Activated naive CD8-positive, alpha-beta T cell treated with anti-CD3 and anti-CD28 coated beads, Interleukin-2, amount 50 U/mL, for 24 hours (primary cell): Measurements from ENCODE around the gene ZNF888.
"Not testable (repeated sequence)": the region's sequence is repeated elsewhere in the genome, so short reads cannot be mapped to it uniquely, and the experiment has no call there.

Experiments used
- ATAC-seq: fragments of 150-1000 bp; cut with Tn5 transposase; one replicate; pipeline ENCODE4 v1.10.0; 2021
- DNase-seq: peaks from one replicate; pipeline ENCODE4 v3.0.0; 2021
- H3K27ac Mint-ChIP-seq: one replicate; pipeline ENCODE4 v1.8.0; 2021; ENCODE audit warnings: mild to moderate bottlenecking, mixed read lengths
- H3K27me3 Mint-ChIP-seq: one replicate; pipeline ENCODE4 v1.8.0; 2021; ENCODE audit warnings: mixed read lengths
- H3K36me3 Mint-ChIP-seq: one replicate; pipeline ENCODE4 v1.8.0; 2021; ENCODE audit warnings: low read depth, mixed read lengths
- H3K4me1 Mint-ChIP-seq: one replicate; pipeline ENCODE4 v1.8.0; 2021; ENCODE audit warnings: mixed read lengths
- H3K4me3 Mint-ChIP-seq: one replicate; pipeline ENCODE4 v1.8.0; 2021; ENCODE audit warnings: mild to moderate bottlenecking, moderate library complexity, mixed read lengths
- H3K9me3 Mint-ChIP-seq: one replicate; pipeline ENCODE4 v1.8.0; 2021; ENCODE audit warnings: mixed read lengths

Gene ZNF888

DNA sequence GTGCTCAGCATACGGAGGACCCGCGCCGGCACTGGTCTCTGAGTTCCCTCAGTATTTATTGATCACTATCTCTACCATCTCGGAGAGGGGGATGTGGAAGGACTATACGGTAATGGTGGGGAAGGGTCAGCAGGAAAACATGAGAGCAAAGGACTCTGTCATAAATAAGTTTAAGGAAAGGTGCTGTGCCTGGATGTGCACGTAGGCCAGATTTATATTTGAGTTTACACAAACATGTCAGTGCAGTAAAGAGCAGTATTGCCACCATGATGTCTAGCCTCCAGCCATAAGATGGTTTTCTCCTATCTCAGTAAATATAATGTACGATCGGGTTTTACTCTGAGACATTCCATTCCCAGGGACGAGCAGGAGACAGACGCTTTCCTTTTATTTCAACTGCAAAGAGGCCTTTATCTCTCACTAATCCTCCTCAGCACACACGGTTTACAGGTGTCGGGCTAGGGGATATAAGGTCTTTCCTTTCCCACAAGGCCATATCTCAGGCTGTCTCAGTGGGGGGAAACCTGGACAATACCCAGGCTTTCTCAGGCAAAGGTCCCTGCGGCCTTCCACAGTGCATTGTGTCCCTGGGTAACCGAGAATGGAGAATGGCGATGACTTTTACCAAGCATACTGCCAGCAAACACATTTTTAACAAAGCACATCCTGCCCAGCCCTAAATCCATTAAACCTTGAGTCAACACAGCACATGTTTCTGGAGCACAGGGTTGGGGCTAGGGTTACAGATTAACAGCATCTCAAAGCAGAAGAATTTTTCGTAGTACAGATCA is 21.7 kb upstream of the ZNF888 start:
- H3K36me3 Mint-ChIP-seq = peaks cover 37% of the 10 kb centered on the region
- H3K27ac Mint-ChIP-seq, H3K4me3 Mint-ChIP-seq: not testable (repeated sequence)

DNA sequence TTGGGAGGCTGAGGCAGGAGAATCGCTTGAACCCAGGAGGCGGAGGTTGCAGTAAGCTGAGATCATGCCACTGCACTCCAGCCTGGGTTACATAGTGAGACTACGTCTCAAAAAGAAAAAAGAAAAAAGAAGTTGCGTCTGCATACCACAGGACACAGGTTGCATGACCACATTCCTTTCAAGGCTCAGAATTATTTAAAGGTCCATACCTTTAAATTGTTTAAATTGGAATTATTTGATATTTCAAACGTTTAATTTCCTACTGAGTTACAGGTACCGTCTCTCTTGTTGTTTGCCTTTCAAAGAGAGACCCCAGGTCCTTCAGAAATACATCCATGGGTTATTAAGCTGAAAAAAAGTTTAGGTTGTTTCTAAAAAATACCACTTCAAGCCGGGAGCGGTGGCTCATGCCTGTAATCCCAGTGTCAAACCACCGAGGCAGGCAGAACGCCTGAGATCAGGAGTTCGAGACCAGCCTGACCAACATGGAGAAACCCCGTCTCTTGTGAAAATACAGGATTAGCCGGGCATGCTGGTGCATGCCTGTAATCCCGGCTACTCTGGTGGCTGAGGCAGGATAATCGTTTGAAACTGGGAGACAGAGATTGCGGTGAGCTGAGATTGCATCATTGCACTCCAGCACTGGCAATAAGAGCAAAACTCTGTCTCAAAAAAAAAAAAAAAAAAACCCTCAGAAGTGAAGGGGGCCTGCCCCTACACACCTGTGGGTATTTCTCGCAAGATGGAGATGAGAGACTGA is 20.8 kb upstream of the ZNF888 start:
- Mint-ChIP-seq H3K4me3 (no peak overlapping the region), H3K27ac (no peak overlapping the region), H3K27me3 (no peaks in the 10 kb centered on the region), H3K4me1 (peaks cover 17% of the 10 kb centered on the region), H3K36me3 (peaks cover 33% of the 10 kb centered on the region), H3K9me3 (peaks cover 25% of the 10 kb centered on the region)
- no peak for ATAC-seq
- no peak for DNase-seq

More for the DNA sequence above, 21.7 kb upstream of the ZNF888 start:
- Mint-ChIP-seq H3K9me3 (peaks cover 32% of the 10 kb centered on the region), H3K4me1 (peaks cover 15% of the 10 kb centered on the region)
- DNase-seq, ATAC-seq, H3K27me3 Mint-ChIP-seq: not testable (repeated sequence)

DNA sequence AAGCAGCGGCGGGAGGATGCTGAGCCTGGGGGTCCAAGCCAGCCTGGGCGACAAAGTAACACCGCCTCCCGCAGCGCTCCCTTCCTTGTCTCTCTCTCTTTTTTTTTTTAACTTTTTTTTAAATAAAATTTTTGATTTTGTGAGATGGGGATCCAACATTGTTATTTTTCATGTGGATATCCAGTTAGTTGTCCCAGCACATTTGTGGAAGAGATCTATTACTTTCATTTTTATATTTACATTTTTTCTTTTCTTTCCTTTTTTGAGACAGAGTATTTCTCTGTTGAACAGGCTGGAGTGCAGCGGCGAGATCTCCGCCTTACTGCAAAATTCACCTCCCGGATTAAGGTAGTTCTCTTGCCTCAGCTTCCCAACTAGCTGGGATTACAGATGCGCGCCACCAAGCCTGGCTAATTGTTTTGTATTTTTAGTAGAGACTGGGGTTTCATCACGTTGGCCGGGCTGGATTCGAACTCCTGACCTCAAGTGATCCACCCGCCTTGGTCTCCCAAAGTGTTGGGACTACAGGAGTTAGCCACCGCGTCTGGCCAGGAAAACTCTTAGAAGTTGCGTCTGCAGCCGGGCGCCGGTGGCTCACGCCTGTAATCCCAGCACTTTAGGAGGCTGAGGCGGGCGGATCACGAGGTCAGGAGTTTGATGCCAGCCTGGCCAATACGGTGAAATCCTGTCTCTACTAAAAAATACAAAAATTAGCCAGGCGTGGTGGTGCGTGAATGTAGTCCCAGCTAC is 20.1 kb upstream of the ZNF888 start:
- H3K9me3 Mint-ChIP-seq = peaks cover 32% of the 10 kb centered on the region
- H3K4me3 Mint-ChIP-seq = peak overlapping the region; percentile 90
- peaks cover 23% of the 10 kb centered on the region for H3K4me1 Mint-ChIP-seq
- DNase-seq (no peak), ATAC-seq (no peak)
- H3K27ac Mint-ChIP-seq = peak overlapping the region; percentile 60
- peaks cover 40% of the 10 kb centered on the region for H3K36me3 Mint-ChIP-seq
- no peaks in the 10 kb centered on the region for H3K27me3 Mint-ChIP-seq

DNA sequence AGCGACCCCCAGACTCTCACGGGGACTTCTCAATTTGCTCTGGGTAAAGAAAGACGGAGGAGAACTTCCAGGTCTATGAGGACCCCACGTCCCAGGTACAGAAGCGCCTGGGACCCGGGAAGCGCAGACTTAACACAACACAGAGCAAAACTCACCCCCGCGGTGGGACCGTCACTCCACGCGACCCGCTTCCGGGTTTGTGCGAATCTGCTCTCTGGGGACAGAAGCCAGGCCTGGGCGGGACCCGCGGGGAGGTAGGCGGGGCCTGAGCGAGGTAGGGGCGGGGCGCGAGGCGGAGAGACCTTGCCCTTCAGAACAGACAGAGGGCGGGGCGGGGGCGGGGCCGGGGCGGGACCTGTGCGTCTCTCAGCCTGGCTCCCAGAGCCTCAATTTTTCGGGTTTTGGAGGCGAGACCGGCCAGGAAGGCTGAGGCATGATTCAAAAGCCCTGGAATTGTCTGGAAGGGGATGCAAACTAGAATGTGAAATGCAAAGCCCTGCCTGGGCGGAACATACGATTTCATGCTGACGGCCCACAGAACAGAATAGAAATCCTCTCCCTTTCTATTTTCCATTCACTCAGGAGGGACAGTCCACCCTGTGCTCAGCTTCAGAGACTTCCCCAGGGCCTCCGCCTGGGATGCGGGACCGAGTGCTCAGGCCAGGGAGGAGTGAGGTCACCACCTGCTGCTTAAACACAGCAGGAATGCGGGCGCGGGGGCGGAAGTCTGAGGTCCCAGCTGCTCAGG is 19.3 kb upstream of the ZNF888 start:
- Mint-ChIP-seq H3K27me3 (no peaks in the 10 kb centered on the region), H3K4me3 (peak overlapping the region; percentile 90), H3K4me1 (peaks cover 24% of the 10 kb centered on the region), H3K27ac (peak overlapping the region; percentile 85), H3K36me3 (peaks cover 41% of the 10 kb centered on the region), H3K9me3 (peaks cover 33% of the 10 kb centered on the region)
- ATAC-seq = peak; percentile 99
- DNase-seq = peak; percentile 92

DNA sequence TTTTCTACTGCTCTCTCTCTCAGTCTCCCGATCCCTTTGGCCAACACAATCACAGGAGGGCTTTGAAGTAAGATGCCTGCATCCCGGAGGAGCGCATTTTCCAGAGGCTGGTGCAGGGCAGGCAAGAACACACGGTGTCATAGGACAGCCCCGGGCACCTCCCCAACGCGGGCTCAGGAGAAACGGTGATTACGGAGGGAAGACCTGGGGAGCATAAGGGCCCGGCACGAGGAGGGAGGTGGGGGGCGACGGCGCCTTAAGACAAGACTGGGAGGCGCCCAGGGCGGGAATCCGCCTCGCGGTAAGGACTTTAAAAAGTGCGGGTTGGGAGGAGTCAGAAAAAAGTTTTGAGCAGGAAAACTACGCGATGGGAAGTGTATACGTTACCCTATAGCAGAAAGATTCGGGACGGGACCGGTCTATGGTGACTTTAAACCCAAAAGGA is 18.7 kb upstream of the ZNF888 start:
- Mint-ChIP-seq H3K4me3 (peak overlapping the region; percentile 90), H3K27me3 (no peaks in the 10 kb centered on the region), H3K4me1 (peaks cover 24% of the 10 kb centered on the region), H3K36me3 (peaks cover 44% of the 10 kb centered on the region), H3K9me3 (peaks cover 34% of the 10 kb centered on the region), H3K27ac (peak overlapping the region; percentile 85)
- DNase-seq = peak; percentile 29
- ATAC-seq = peak; percentile 33

DNA sequence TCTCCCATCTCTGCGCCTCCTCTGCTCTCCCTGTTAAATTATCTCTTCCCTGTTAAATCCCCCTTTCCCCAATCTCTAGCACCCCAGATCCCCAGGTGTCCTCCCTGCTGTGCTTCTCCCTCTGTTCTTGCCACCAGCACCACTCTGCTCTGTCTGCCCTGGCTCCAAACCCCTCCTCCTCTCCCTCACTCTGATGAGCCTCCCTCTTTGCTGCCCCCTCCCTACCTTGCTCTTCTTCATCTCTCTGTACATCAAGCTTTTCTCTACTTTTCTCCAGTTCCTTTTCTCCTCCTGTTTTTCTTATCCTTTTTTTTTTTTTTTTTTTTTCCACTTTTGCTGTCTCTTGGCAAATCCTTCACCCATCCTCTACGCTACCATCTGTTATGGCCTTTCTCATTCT is 18.3 kb upstream of the ZNF888 start:
- Mint-ChIP-seq H3K4me3 (peak overlapping the region; percentile 90), H3K9me3 (peaks cover 38% of the 10 kb centered on the region), H3K36me3 (peaks cover 49% of the 10 kb centered on the region), H3K27ac (peak overlapping the region; percentile 85), H3K4me1 (peaks cover 26% of the 10 kb centered on the region)
- not testable (repeated sequence) for ATAC-seq, DNase-seq, H3K27me3 Mint-ChIP-seq

DNA sequence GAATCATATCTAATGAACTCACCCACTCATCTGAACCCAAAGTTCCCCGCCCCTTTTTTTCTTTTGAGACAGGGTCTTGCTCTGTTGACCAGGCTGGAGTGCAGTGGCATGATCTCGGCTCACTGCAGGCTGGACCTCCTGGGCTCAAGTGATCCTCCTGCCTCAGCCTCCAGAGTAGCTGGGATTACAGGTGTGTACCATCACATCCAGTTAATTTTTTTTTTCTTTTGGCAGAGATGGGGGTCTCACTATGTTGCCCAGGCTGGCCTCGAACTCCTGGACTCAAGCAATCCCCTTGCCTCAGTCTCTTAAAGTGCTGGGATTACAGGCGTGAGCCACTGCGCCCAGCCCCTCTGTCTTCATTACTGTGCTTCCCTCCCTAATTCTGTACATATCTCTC is 17.7 kb upstream of the ZNF888 start:
- H3K9me3 Mint-ChIP-seq = peaks cover 36% of the 10 kb centered on the region
- H3K27me3 Mint-ChIP-seq, H3K27ac Mint-ChIP-seq, ATAC-seq, DNase-seq: not testable (repeated sequence)
- peaks cover 26% of the 10 kb centered on the region for H3K4me1 Mint-ChIP-seq
- H3K4me3 Mint-ChIP-seq = peak overlapping the region; percentile 90
- peaks cover 52% of the 10 kb centered on the region for H3K36me3 Mint-ChIP-seq

DNA sequence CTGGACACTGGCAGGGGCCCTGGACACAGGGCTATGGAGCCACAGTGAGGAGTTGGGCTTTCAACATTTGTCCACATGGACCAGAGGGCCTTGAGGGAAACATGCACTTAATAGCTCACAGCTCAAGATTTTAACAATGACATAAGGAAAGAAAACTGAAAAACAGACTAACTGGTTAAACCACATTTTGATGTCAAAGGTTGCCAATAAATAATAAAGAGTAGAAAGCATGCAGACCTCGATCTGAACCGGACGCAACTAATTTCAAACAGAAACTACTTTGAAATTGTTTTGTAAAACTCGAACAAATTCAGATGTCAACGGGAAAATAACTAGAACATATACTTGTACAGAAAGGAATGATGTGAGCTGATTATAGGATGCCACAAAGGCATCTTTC is 15.5 kb upstream of the ZNF888 start:
- no peaks in the 10 kb centered on the region for H3K27me3 Mint-ChIP-seq
- no peak overlapping the region for H3K4me3 Mint-ChIP-seq
- peaks cover 26% of the 10 kb centered on the region for H3K4me1 Mint-ChIP-seq
- H3K36me3 Mint-ChIP-seq = peaks cover 64% of the 10 kb centered on the region
- ATAC-seq (no peak), DNase-seq (no peak)
- no peak overlapping the region for H3K27ac Mint-ChIP-seq
- peaks cover 25% of the 10 kb centered on the region for H3K9me3 Mint-ChIP-seq

DNA sequence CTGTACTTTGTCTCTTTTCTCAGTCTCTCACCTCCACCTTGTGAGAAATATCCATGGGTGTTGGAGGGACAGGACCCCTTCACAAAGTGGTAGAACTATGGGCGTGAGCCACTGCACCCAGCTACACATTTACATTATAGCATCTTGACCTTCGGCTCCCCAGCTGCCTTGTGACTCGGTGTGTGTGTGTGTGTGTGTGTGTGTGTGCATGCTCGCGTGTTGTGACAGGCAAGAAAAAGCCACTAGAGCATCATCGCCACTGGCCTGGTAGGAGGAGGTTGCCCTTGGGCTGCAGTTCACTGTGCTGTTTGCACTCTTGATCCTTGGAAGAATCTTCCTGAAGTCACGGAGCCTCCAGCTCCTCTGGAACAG is 13.7 kb upstream of the ZNF888 start:
- Mint-ChIP-seq H3K36me3 (peaks cover 75% of the 10 kb centered on the region), H3K9me3 (peaks cover 35% of the 10 kb centered on the region), H3K27ac (no peak overlapping the region), H3K27me3 (no peaks in the 10 kb centered on the region), H3K4me1 (peaks cover 22% of the 10 kb centered on the region), H3K4me3 (no peak overlapping the region)
- DNase-seq = no peak
- no peak for ATAC-seq

DNA sequence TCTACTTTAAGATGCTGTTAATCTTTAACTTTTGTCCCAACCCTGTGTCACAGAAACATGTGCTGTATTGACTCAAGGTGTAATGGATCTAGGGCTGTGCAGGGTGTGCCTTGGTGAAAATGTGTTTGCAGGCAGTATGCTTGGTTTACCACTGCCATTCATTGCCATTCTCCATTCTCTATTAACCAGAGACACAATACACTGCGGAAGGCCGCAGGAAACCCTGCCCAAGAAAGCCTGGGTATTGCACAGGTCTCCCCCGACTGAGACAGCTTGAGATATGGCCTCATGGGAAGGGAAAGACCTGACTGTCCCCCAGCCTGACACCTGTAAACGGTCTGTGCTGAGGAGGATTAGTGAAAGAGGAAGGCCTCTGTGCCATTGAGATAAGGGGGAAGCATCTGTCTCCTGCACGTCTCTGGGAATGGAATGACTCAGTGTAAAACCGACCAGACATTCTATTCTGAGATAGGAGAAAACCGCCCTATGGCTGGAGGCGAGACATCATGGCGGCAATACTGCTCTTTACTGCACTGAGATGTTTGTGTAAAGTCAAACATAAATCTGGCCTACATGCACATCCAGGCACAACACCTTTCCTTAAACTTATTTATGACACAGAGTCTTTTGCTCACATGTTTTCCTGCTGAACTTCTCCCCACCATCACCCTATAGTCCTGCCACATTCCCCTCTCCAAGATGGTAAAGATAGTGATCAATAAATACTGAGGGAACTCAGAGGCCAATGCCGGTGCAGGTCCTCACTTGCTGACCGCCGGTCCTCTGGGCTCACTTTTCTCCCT is 13.1 kb upstream of the ZNF888 start:
- no peak for DNase-seq
- no peak overlapping the region for H3K4me3 Mint-ChIP-seq
- ATAC-seq = no peak
- H3K36me3 Mint-ChIP-seq = peaks cover 72% of the 10 kb centered on the region
- H3K9me3 Mint-ChIP-seq = peaks cover 31% of the 10 kb centered on the region
- no peaks in the 10 kb centered on the region for H3K27me3 Mint-ChIP-seq
- H3K27ac Mint-ChIP-seq = no peak overlapping the region
- peaks cover 16% of the 10 kb centered on the region for H3K4me1 Mint-ChIP-seq

DNA sequence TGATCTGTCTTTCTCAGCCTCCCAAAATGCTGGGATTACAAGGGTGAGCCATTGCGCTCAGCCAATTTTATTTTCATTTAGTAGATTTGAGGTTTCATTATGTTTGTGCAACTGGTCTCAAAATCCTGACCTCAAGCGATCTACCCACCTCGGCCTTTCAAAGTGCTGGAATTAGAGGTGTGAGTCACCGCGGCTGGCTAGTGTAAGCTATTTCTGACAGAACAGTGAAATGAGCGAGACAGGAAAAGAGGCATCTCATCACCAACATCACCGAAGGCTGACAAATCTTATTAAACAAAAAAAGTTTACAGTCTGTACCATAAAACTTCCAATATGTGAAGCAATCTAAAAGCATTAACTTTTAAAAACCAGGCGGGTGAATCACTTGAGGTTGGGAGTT is 12.2 kb upstream of the ZNF888 start:
- DNase-seq = no peak
- ATAC-seq = no peak
- H3K27me3 Mint-ChIP-seq = no peaks in the 10 kb centered on the region
- H3K36me3 Mint-ChIP-seq = peaks cover 67% of the 10 kb centered on the region
- peaks cover 11% of the 10 kb centered on the region for H3K4me1 Mint-ChIP-seq
- H3K9me3 Mint-ChIP-seq = peaks cover 28% of the 10 kb centered on the region
- H3K4me3 Mint-ChIP-seq = no peak overlapping the region
- no peak overlapping the region for H3K27ac Mint-ChIP-seq

DNA sequence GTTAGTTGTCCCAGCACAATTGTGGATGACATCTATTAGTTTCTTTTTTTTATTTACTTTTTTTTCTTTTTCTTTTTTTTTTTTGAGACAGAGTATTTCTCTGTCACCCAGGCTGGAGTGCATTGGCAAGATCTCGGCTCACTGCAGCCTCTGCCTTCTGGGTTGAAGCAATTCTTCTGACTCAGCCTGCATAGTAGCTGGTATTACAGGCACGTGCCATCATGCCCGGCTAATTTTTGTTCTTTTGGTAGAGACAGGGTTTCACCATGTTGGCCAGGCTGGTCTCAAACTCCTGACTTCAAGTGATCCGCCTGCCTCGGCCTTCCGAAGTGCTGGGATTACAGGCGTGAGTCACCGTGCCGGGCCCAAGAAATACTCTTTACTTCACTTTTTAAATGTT is 1.4 kb upstream of the ZNF888 start:
- H3K4me3 Mint-ChIP-seq, DNase-seq, H3K27me3 Mint-ChIP-seq, ATAC-seq, H3K27ac Mint-ChIP-seq: not testable (repeated sequence)
- Mint-ChIP-seq H3K4me1 (peaks cover 25% of the 10 kb centered on the region), H3K36me3 (peaks cover 46% of the 10 kb centered on the region), H3K9me3 (peaks cover 19% of the 10 kb centered on the region)

DNA sequence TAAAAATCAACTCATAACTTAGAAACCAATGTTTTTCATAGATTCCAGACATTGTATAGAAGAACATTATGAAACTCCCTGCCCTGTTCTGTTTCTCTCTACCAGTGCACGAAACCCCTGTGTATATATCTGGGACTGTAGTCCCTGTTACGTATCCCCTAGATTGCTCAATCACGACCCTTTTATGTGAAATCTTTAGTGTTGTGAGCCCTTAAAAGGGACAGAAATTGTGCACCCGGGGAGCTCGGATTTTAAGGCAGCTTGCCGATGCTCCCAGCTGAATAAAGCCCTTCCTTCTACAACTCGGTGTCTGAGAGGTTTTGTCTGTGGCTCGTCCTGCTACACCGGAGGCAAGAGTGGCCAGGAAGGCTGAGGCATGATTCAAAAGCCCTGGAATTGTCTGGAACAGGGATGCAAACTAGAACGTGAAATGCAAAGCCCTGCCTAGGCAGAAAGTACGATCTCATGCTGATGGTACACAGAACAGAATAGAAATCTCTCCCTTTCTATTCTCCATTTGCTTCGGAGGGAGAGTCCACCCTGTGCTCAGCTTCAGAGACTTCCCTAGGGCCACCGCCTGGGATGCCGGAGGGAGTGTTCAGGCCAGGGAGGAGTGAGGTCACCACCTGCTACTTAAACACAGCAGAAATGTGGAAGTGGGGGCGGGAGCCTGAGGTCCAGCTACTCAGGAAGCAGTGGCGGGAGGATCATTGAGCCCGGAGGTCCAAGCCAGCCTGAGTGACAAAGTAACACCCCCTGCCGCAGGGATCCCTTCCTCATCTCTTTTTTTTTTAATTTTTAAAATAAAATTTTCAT is 758 bp upstream of the ZNF888 start:
- Mint-ChIP-seq H3K4me3 (peak overlapping the region; percentile 86), H3K9me3 (peaks cover 15% of the 10 kb centered on the region), H3K27ac (no peak overlapping the region), H3K36me3 (peaks cover 40% of the 10 kb centered on the region), H3K4me1 (peaks cover 25% of the 10 kb centered on the region), H3K27me3 (no peaks in the 10 kb centered on the region)
- ATAC-seq (no peak), DNase-seq (no peak)
